GM12891 (cell line): ENCODE results near the gene MYO5B.

Source experiments
- DNase-seq: peaks from one replicate; pipeline ENCODE4 v3.0.0; 2011; ENCODE audit warnings: low spot score; ENCODE audit not compliant: insufficient read length
- FAIRE-seq: peaks from 2 replicates; lab custom pipeline; 2011; peaks lifted over from hg19 to GRCh38; lab: Jason Lieb, UNC
- PAX5 ChIP-seq: IDR thresholded peaks from 2 replicates; pipeline ENCODE4 v1.6.1; 2011; ENCODE audit warnings: low read length, moderate library complexity, mild to moderate bottlenecking; ENCODE audit not compliant: insufficient read depth, severe bottlenecking
- POLR2A ChIP-seq: IDR thresholded peaks from 2 replicates; pipeline ENCODE4 v1.6.1; 2011; ENCODE audit warnings: low read depth, low read length, control low read depth
- POLR2AphosphoS5 ChIP-seq: IDR thresholded peaks from 2 replicates; pipeline ENCODE4 v1.6.1; 2011; ENCODE audit warnings: low read depth, low read length, control low read depth
- POU2F2 ChIP-seq: IDR thresholded peaks from 2 replicates; pipeline ENCODE4 v1.6.1; 2011; ENCODE audit warnings: low read depth, mild to moderate bottlenecking, control low read depth, low read length, moderate library complexity
- SPI1 ChIP-seq: IDR thresholded peaks from 2 replicates; pipeline ENCODE4 v1.6.1; 2011; ENCODE audit warnings: low read depth, low read length, control low read depth
- TAF1 ChIP-seq: IDR thresholded peaks from 2 replicates; pipeline ENCODE4 v1.6.1; 2011; ENCODE audit warnings: low read depth, low read length, control low read depth

Gene MYO5B

GRCh38 chr18:50013363-50014138, 181.4 kb downstream of the MYO5B start:
- DNase-seq (no peak), FAIRE-seq (no peak)
- no peak for TF ChIP-seq POLR2A
- TF ChIP-seq POU2F2: no peak
- no peak for TF ChIP-seq PAX5
- no peak for TF ChIP-seq POLR2AphosphoS5
- no peak for TF ChIP-seq SPI1
- TF ChIP-seq TAF1: no peak

GRCh38 chr18:50011813-50012435, 183.0 kb downstream of the MYO5B start:
- FAIRE-seq: no peak
- no peak for DNase-seq
- TF ChIP-seq POLR2A (no peak), SPI1 (no peak), POLR2AphosphoS5 (no peak), TAF1 (no peak), POU2F2 (no peak), PAX5 (no peak)

GRCh38 chr18:50009773-50010335, 185.1 kb downstream of the MYO5B start:
- FAIRE-seq (peak; percentile 86), DNase-seq (peak; percentile 35)
- no peak for TF ChIP-seq TAF1
- TF ChIP-seq POLR2A: no peak
- TF ChIP-seq POLR2AphosphoS5: no peak
- TF ChIP-seq PAX5: no peak
- TF ChIP-seq POU2F2: no peak
- no peak for TF ChIP-seq SPI1

GRCh38 chr18:50008306-50008705, 186.6 kb downstream of the MYO5B start:
- FAIRE-seq (no peak), DNase-seq (no peak)
- no peak for TF ChIP-seq PAX5
- no peak for TF ChIP-seq SPI1
- TF ChIP-seq POLR2A: no peak
- no peak for TF ChIP-seq POLR2AphosphoS5
- TF ChIP-seq TAF1: no peak
- TF ChIP-seq POU2F2: no peak

- DNase-seq (no peak), FAIRE-seq (no peak)
- TF ChIP-seq PAX5: no peak
- no peak for TF ChIP-seq POLR2AphosphoS5
- TF ChIP-seq POU2F2: no peak
- no peak for TF ChIP-seq SPI1
- no peak for TF ChIP-seq POLR2A
- TF ChIP-seq TAF1: no peak
Observed at GRCh38 chr18:50006470-50007046, 188.4 kb downstream of the MYO5B start.

- no peak for DNase-seq
- FAIRE-seq: no peak
- no peak for TF ChIP-seq TAF1
- no peak for TF ChIP-seq POLR2A
- TF ChIP-seq POLR2AphosphoS5: no peak
- TF ChIP-seq PAX5: no peak
- TF ChIP-seq POU2F2: no peak
- no peak for TF ChIP-seq SPI1
Observed at GRCh38 chr18:50004013-50004412, 190.9 kb downstream of the MYO5B start.

GRCh38 chr18:50002781-50003180, 192.2 kb downstream of the MYO5B start:
- DNase-seq (no peak), FAIRE-seq (no peak)
- TF ChIP-seq TAF1: no peak
- no peak for TF ChIP-seq POU2F2
- no peak for TF ChIP-seq PAX5
- no peak for TF ChIP-seq SPI1
- no peak for TF ChIP-seq POLR2A
- TF ChIP-seq POLR2AphosphoS5: no peak

GRCh38 chr18:50000227-50000626, 194.7 kb downstream of the MYO5B start:
- FAIRE-seq: no peak
- DNase-seq: no peak
- TF ChIP-seq TAF1: no peak
- no peak for TF ChIP-seq POU2F2
- no peak for TF ChIP-seq PAX5
- no peak for TF ChIP-seq POLR2A
- no peak for TF ChIP-seq POLR2AphosphoS5

- TF ChIP-seq POLR2A (no peak), PAX5 (no peak), SPI1 (no peak), TAF1 (no peak), POU2F2 (no peak), POLR2AphosphoS5 (no peak)
- DNase-seq (no peak), FAIRE-seq (no peak)
Observed at GRCh38 chr18:49999128-49999527, 195.8 kb downstream of the MYO5B start.
